CD4-positive, alpha-beta T cell treated with Interleukin-17A for 4 hours (primary cell): ENCODE measurements around the gene MAT2A.
A peak's percentile ranks its signal among the peaks of the same experiment; 100 is the strongest.

ENCODE experiments used
- DNase-seq: peaks from one replicate; pipeline ENCODE4 v3.0.0-alpha.2; 2020; ENCODE audit warnings: mixed read lengths

Gene MAT2A

GRCh38 chr2:85538507-85539360 is at the start of gene MAT2A:
MAT2A (plus strand) TSS chr2:85539168; CDS start chr2:85539288, 120 bp downstream.
- DNase-seq: peak; percentile 91

GRCh38 chr2:85490861-85491755 is 47.9 kb upstream of the MAT2A start:
- DNase-seq: no peak

- no peak for DNase-seq
Observed at GRCh38 chr2:85496436-85496835, 42.5 kb upstream of the MAT2A start.

- no peak for DNase-seq
Observed at GRCh38 chr2:85497944-85498630, 40.9 kb upstream of the MAT2A start.

- DNase-seq: no peak
Observed at GRCh38 chr2:85501248-85501647, 37.7 kb upstream of the MAT2A start.

- no peak for DNase-seq
Observed at GRCh38 chr2:85502720-85503119, 36.2 kb upstream of the MAT2A start.

- DNase-seq: no peak
Observed at GRCh38 chr2:85503168-85503850, 35.7 kb upstream of the MAT2A start.

GRCh38 chr2:85503851-85504777 is 34.9 kb upstream of the MAT2A start:
- no peak for DNase-seq

- no peak for DNase-seq
Observed at GRCh38 chr2:85504778-85505261, 34.1 kb upstream of the MAT2A start.

GRCh38 chr2:85505551-85506238 is 33.3 kb upstream of the MAT2A start:
- no peak for DNase-seq

GRCh38 chr2:85506768-85507181 is 32.2 kb upstream of the MAT2A start:
- no peak for DNase-seq

GRCh38 chr2:85511008-85511811 is 27.8 kb upstream of the MAT2A start:
- no peak for DNase-seq

GRCh38 chr2:85514323-85514722 is 24.6 kb upstream of the MAT2A start:
- DNase-seq: no peak

- no peak for DNase-seq
Observed at GRCh38 chr2:85516653-85517389, 22.1 kb upstream of the MAT2A start.

- DNase-seq: no peak
Observed at GRCh38 chr2:85522090-85522647, 16.8 kb upstream of the MAT2A start.

GRCh38 chr2:85523062-85523902 is 15.7 kb upstream of the MAT2A start:
- DNase-seq: no peak

- no peak for DNase-seq
Observed at GRCh38 chr2:85523903-85524335, 15.0 kb upstream of the MAT2A start.
